ENCODE data around the gene ESM1.
"Not testable (repeated sequence)": the region's sequence is repeated elsewhere in the genome, so short reads cannot be mapped to it uniquely, and the experiment has no call there.

The ESM1 gene

DNA sequence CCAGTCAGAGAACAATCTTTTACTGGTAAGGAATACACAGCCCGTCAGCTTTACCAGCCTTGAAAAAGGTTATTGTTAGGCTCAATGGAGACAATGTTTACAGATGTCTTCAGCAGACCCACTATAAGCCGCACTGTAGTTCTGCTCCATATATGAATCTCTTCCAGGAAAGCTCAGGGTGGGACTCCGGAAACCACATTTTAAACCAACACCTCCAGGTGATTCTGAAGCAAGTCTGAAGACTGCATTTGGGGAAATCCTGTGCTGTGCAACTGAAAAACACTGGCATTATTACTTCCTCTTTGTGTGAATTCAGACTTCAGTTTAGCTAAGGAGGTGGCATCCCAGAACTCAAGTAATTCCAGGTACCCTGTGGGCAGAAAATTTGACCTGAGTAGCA lies 42.2 kb upstream of the ESM1 start:
- TF ChIP-seq CTCF (IDR thresholded peaks at IDR 0.05; ENCODE audit: insufficient read depth, low read length, poor library complexity, severe bottlenecking): no peak
- Histone ChIP-seq H3K27me3 (replicated peaks; ENCODE audit: control insufficient read depth, insufficient read depth, low read length) (no peaks in the 10 kb centered on the region), H3K4me3 (replicated peaks; ENCODE audit: low read depth, low read length) (no peak overlapping the region), H3K36me3 (ENCODE audit: control insufficient read depth, insufficient read depth, low read length) (no peaks in the 10 kb centered on the region)
- no peak for DNase-seq (ENCODE audit: extremely low read depth, insufficient read length)

GRCh38 chr5:55022450-55022849 lies 37.1 kb upstream of the ESM1 start:
- Histone ChIP-seq H3K36me3 (ENCODE audit: control insufficient read depth, insufficient read depth, low read length) (no peaks in the 10 kb centered on the region), H3K4me3 (replicated peaks; ENCODE audit: low read depth, low read length) (no peak overlapping the region), H3K27me3 (replicated peaks; ENCODE audit: control insufficient read depth, insufficient read depth, low read length) (peaks cover 2% of the 10 kb centered on the region)
- no peak for DNase-seq (ENCODE audit: extremely low read depth, insufficient read length)
- TF ChIP-seq CTCF (IDR thresholded peaks at IDR 0.05; ENCODE audit: insufficient read depth, low read length, poor library complexity, severe bottlenecking): no peak

- peaks cover 2% of the 10 kb centered on the region for H3K27me3 ChIP-seq (replicated peaks; ENCODE audit: control insufficient read depth, insufficient read depth, low read length)
- no peaks in the 10 kb centered on the region for H3K36me3 ChIP-seq (ENCODE audit: control insufficient read depth, insufficient read depth, low read length)
- no peak overlapping the region for H3K4me3 ChIP-seq (replicated peaks; ENCODE audit: low read depth, low read length)
- no peak for DNase-seq (ENCODE audit: extremely low read depth, insufficient read length)
- no peak for TF ChIP-seq CTCF (IDR thresholded peaks at IDR 0.05; ENCODE audit: insufficient read depth, low read length, poor library complexity, severe bottlenecking)
These were observed 36.4 kb upstream of the ESM1 start for GRCh38 chr5:55021821-55022220.

- no peak for TF ChIP-seq CTCF (IDR thresholded peaks at IDR 0.05; ENCODE audit: insufficient read depth, low read length, poor library complexity, severe bottlenecking)
- DNase-seq (ENCODE audit: extremely low read depth, insufficient read length): no peak
- Histone ChIP-seq H3K36me3 (ENCODE audit: control insufficient read depth, insufficient read depth, low read length) (no peaks in the 10 kb centered on the region), H3K4me3 (replicated peaks; ENCODE audit: low read depth, low read length) (no peak overlapping the region), H3K27me3 (replicated peaks; ENCODE audit: control insufficient read depth, insufficient read depth, low read length) (peaks cover 2% of the 10 kb centered on the region)
These were observed 36.0 kb upstream of the ESM1 start for GRCh38 chr5:55021410-55021809.

- H3K4me3 ChIP-seq (replicated peaks; ENCODE audit: low read depth, low read length); H3K27me3 ChIP-seq (replicated peaks; ENCODE audit: control insufficient read depth, insufficient read depth, low read length); H3K36me3 ChIP-seq (ENCODE audit: control insufficient read depth, insufficient read depth, low read length); DNase-seq (ENCODE audit: extremely low read depth, insufficient read length): not testable (repeated sequence)
These were observed 24.8 kb upstream of the ESM1 start for GRCh38 chr5:55010149-55010548.

DNA sequence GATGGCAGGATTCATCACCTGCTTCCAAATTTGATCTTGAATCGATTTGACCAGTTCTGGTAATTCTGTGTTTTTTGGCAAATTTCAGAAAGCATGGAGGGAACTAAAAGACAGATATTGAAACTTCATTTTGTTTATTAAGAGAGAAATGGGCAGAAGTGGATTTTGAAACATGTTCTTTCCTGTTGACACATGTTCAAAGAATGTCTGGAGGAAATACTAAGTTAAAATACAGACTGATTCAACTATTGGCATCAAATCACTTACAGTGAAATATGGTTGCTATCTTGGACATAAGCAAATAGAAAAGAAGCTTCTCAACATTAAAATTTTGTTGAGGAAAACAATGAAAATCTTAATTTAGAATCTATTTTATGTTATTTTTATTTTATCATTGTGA lies 19.3 kb upstream of the ESM1 start:
- no peak for TF ChIP-seq CTCF (IDR thresholded peaks at IDR 0.05; ENCODE audit: insufficient read depth, low read length, poor library complexity, severe bottlenecking)
- H3K27me3 ChIP-seq (replicated peaks; ENCODE audit: control insufficient read depth, insufficient read depth, low read length): no peaks in the 10 kb centered on the region; the same call in 1 of the 2 replicates
- DNase-seq (ENCODE audit: extremely low read depth, insufficient read length): no peak
- no peak overlapping the region for H3K4me3 ChIP-seq (replicated peaks; ENCODE audit: low read depth, low read length)
- no peaks in the 10 kb centered on the region for H3K36me3 ChIP-seq (ENCODE audit: control insufficient read depth, insufficient read depth, low read length)
